Epidermal melanocyte (primary cell): ENCODE data around the gene CCDC97.

Source experiments
- DNase-seq: peaks from one replicate; pipeline ENCODE4 v3.0.0; 2011; ENCODE audit warnings: low spot score; ENCODE audit not compliant: insufficient read length

Gene CCDC97

GRCh38 chr19:41320185-41320518 lies 10.2 kb downstream of the CCDC97 start:
- no peak for DNase-seq

GRCh38 chr19:41320568-41320967 lies 10.6 kb downstream of the CCDC97 start:
- DNase-seq = no peak

- no peak for DNase-seq
These were observed 11.2 kb downstream of the CCDC97 start for GRCh38 chr19:41321204-41321599.

GRCh38 chr19:41321600-41322270 lies 11.8 kb downstream of the CCDC97 start:
- DNase-seq = peak; percentile 97

- DNase-seq = no peak
These were observed 12.5 kb downstream of the CCDC97 start for GRCh38 chr19:41322451-41322850.

- no peak for DNase-seq
These were observed 13.1 kb downstream of the CCDC97 start for GRCh38 chr19:41323023-41323422.

- peak; percentile 76 for DNase-seq
These were observed 13.6 kb downstream of the CCDC97 start for GRCh38 chr19:41323430-41324125.

- DNase-seq = no peak
These were observed 14.3 kb downstream of the CCDC97 start for GRCh38 chr19:41324231-41324702.

- no peak for DNase-seq
These were observed 15.1 kb downstream of the CCDC97 start for GRCh38 chr19:41324921-41325639.

GRCh38 chr19:41325640-41325946 lies 15.6 kb downstream of the CCDC97 start:
- DNase-seq = no peak

GRCh38 chr19:41325947-41326706 lies 16.2 kb downstream of the CCDC97 start:
- DNase-seq = no peak

- no peak for DNase-seq
These were observed 17.2 kb downstream of the CCDC97 start for GRCh38 chr19:41327076-41327575.

- DNase-seq = no peak
These were observed 17.7 kb downstream of the CCDC97 start for GRCh38 chr19:41327576-41328156.

GRCh38 chr19:41328157-41328841 lies 18.3 kb downstream of the CCDC97 start:
- no peak for DNase-seq

GRCh38 chr19:41328842-41329225 lies 18.9 kb downstream of the CCDC97 start:
- no peak for DNase-seq

GRCh38 chr19:41330481-41330880 lies 20.5 kb downstream of the CCDC97 start:
- no peak for DNase-seq

GRCh38 chr19:41330946-41331678 lies 21.1 kb downstream of the CCDC97 start:
- DNase-seq = no peak

GRCh38 chr19:41332000-41332399 lies 22.0 kb downstream of the CCDC97 start:
- no peak for DNase-seq

- DNase-seq = no peak
These were observed 22.5 kb downstream of the CCDC97 start for GRCh38 chr19:41332468-41332867.

GRCh38 chr19:41334793-41335192 lies 24.8 kb downstream of the CCDC97 start:
- no peak for DNase-seq
